Activated CD4-positive, alpha-beta T cell treated with anti-CD3 and anti-CD28 coated beads, Interleukin-2, Interleukin-4, amounts not matched to agents 100 ng/mL and 50 ng/mL, durations not matched to agents 16 hours and 8 hours (primary cell): Measurements from ENCODE around the gene FES.
A peak's percentile ranks its signal among the peaks of the same experiment; 100 is the strongest.
"Not testable (repeated sequence)": the region's sequence is repeated elsewhere in the genome, so short reads cannot be mapped to it uniquely, and the experiment has no call there.

Source experiments
- DNase-seq: peaks from one replicate; pipeline ENCODE4 v3.0.0-alpha.2; 2020; ENCODE audit warnings: low spot score

The FES gene

GRCh38 chr15:90860942-90861675, 23.2 kb upstream of the FES start:
- peak; percentile 62 for DNase-seq

- DNase-seq, result no peak
Measured at GRCh38 chr15:90862487-90862886, 21.8 kb upstream of the FES start.

GRCh38 chr15:90862964-90863778, 21.1 kb upstream of the FES start:
- DNase-seq, result no peak

- no peak for DNase-seq
Measured at GRCh38 chr15:90863987-90864386, 20.3 kb upstream of the FES start.

GRCh38 chr15:90864507-90864906, 19.8 kb upstream of the FES start:
- DNase-seq, result no peak

GRCh38 chr15:90865702-90866101, 18.6 kb upstream of the FES start:
- no peak for DNase-seq

- no peak for DNase-seq
Measured at GRCh38 chr15:90866161-90866715, 18.1 kb upstream of the FES start.

GRCh38 chr15:90866800-90867199, 17.5 kb upstream of the FES start:
- no peak for DNase-seq

GRCh38 chr15:90868261-90868689, 16.0 kb upstream of the FES start, which contains the start of gene FURIN:
Gene FURIN (plus strand): TSS chr15:90868588. CDS start chr15:90875741, 7,153 bp downstream.
- DNase-seq, result no peak

GRCh38 chr15:90869140-90869541, 15.2 kb upstream of the FES start:
- DNase-seq, result no peak

- DNase-seq, result peak; percentile 76
Measured at GRCh38 chr15:90869601-90870353, 14.5 kb upstream of the FES start.

GRCh38 chr15:90870354-90871138, 13.8 kb upstream of the FES start:
- no peak for DNase-seq

GRCh38 chr15:90871139-90871715, 13.1 kb upstream of the FES start:
- DNase-seq, result no peak

- DNase-seq, result no peak
Measured at GRCh38 chr15:90871716-90872485, 12.4 kb upstream of the FES start.

GRCh38 chr15:90872486-90873184, 11.7 kb upstream of the FES start:
- peak; percentile 82 for DNase-seq

GRCh38 chr15:90873488-90873997, 10.8 kb upstream of the FES start:
- DNase-seq, result no peak

GRCh38 chr15:90873998-90874605, 10.2 kb upstream of the FES start:
- DNase-seq, result no peak

- DNase-seq, result not testable (repeated sequence)
Measured at GRCh38 chr15:90874986-90875385, 9.3 kb upstream of the FES start.

GRCh38 chr15:90875549-90875981, 8.7 kb upstream of the FES start:
- DNase-seq, result no peak
